ENCODE data around the gene ORC6. TPM values are rescaled to one million over a fixed set of nuclear protein-coding genes. Genes with fewer than 3 reads are reported as not detected.

Gene ORC6
- total and polyA plus RNA-seq, 9 of the 15 experiments (the other 6 are each of a cell fraction or from before 2014, with no cell fraction given) = 18.7 to 71.4 (median 47.0) TPM

DNA sequence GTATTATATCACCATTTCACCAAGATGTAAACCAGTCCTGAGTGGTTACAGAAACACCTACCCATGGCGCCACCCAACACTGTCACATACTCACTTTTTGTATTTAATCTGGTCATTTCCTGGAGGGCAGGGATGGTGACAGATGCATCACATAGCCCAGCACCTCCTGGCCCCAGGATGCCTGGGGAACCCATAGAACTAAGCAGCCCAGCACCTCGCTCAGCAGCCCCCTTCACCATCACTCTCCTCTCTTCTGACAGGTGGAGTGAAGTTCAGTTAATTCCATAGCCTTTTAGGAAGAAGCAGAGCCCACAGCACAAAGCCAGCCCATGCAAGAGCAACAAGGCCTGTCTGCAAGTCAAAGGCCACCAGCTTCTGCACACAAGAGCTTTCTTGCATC, 31.2 kb downstream of the ORC6 start:
- POLR2A ChIA-PET = no interaction called here
- Histone ChIP-seq H3K79me2 (ENCODE audit: control insufficient read depth, insufficient read depth, low read length) (no peaks in the 10 kb centered on the region), H4K20me1 (replicated peaks; ENCODE audit: control insufficient read depth, insufficient read depth, low read length) (no peaks in the 10 kb centered on the region), H2AFZ (ENCODE audit: low read depth, low read length) (no peak overlapping the region), H3K4me3 (no peak overlapping the region), H3K9ac (ENCODE audit: insufficient read depth in 1 of 2, low read depth in 2 of 2, low read length in 2 of 2) (no peak overlapping the region), H3K27me3 (ENCODE audit: control insufficient read depth in 2 of 2, insufficient read depth in 2 of 2, low read length in 2 of 2) (no peaks in the 10 kb centered on the region), H3K27ac (ENCODE audit: extremely low read depth, low read depth, low read length) (no peak overlapping the region), H3K9me1 (ENCODE audit: control insufficient read depth, insufficient read depth, low read length) (no peaks in the 10 kb centered on the region), H3K9me3 (replicated peaks; ENCODE audit: control insufficient read depth, insufficient read depth, low read depth, low read length) (peaks cover 2% of the 10 kb centered on the region; the same call in 1 of the 2 replicates), H3K36me3 (ENCODE audit: control insufficient read depth, insufficient read depth, low read length) (no peaks in the 10 kb centered on the region; the same call in 2 of the 3 replicates), H3K4me1 (replicated peaks in 1 of 2; ENCODE audit: control insufficient read depth in 2 of 2, insufficient read depth in 2 of 2, low read length in 2 of 2) (no peaks in the 10 kb centered on the region), H3K4me2 (ENCODE audit: insufficient read depth, low read length) (no peak overlapping the region)
- DNase-seq (ENCODE audit: extremely low read depth in 1 of 4, low spot score in 3 of 4) (no peak), FAIRE-seq (no peak), ATAC-seq (no peak)
- CTCF ChIA-PET (ENCODE audit: low intra/inter-chr PET ratio) = no interaction called here
- intact Hi-C loops (cut with micrococcal nuclease) (no loop called here), in situ Hi-C loops (cut with MboI) (no loop called here)
- TF ChIP-seq, protein P1, sequence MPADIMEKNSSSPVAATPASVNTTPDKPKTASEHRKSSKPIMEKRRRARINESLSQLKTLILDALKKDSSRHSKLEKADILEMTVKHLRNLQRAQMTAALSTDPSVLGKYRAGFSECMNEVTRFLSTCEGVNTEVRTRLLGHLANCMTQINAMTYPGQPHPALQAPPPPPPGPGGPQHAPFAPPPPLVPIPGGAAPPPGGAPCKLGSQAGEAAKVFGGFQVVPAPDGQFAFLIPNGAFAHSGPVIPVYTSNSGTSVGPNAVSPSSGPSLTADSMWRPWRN (IDR thresholded peaks at IDR 0.05; ENCODE audit: low read depth) = no peak
- TF ChIP-seq, protein P2, sequence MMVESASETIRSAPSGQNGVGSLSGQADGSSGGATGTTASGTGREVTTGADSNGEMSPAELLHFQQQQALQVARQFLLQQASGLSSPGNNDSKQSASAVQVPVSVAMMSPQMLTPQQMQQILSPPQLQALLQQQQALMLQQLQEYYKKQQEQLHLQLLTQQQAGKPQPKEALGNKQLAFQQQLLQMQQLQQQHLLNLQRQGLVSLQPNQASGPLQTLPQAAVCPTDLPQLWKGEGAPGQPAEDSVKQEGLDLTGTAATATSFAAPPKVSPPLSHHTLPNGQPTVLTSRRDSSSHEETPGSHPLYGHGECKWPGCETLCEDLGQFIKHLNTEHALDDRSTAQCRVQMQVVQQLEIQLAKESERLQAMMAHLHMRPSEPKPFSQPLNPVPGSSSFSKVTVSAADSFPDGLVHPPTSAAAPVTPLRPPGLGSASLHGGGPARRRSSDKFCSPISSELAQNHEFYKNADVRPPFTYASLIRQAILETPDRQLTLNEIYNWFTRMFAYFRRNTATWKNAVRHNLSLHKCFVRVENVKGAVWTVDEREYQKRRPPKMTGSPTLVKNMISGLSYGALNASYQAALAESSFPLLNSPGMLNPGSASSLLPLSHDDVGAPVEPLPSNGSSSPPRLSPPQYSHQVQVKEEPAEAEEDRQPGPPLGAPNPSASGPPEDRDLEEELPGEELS (CRISPR knock-in tag; IDR thresholded peaks at IDR 0.05; ENCODE audit: borderline replicate concordance) = no peak
- no TSS peak for BruUV-seq (replicated peaks)
- 42% methylated on average over 2 of the region's 2 CpGs for WGBS (ENCODE audit: insufficient coverage, low coverage, missing lambda C conversion rate)

DNA sequence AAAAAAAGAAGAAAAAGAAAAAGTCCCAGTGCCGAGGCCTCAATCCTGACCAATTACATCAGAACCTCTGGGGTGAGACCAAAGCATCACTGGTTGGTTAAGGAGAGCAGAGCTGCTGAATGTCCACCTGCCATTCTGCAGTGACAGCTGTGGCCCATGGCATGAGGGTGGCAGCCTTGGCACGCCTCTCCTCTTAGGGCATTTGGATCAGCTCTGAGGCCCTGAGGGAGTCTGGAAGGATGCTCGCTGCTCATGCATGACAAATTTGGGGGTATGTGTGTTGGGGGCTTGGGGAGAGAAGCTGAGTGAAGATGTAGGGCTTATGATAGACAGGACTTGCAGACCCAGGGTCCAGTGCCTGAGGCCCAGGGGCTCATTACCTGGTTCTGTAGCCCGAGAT, 32.4 kb downstream of the ORC6 start:
- H3K4me3 ChIP-seq = no peak overlapping the region
- no peak overlapping the region for H3K4me2 ChIP-seq (ENCODE audit: insufficient read depth, low read length)
- no peaks in the 10 kb centered on the region for H3K79me2 ChIP-seq (ENCODE audit: control insufficient read depth, insufficient read depth, low read length)
- no peak overlapping the region for H3K9ac ChIP-seq (ENCODE audit: insufficient read depth in 1 of 2, low read depth in 2 of 2, low read length in 2 of 2)
- H4K20me1 ChIP-seq (replicated peaks; ENCODE audit: control insufficient read depth, insufficient read depth, low read length) = no peaks in the 10 kb centered on the region
- no peaks in the 10 kb centered on the region for H3K27me3 ChIP-seq (ENCODE audit: control insufficient read depth in 2 of 2, insufficient read depth in 2 of 2, low read length in 2 of 2)
- in situ Hi-C loops (cut with MboI) = no loop called here
- 29% methylated on average over 1 of the region's 4 CpGs for WGBS (ENCODE audit: insufficient coverage, low coverage, missing lambda C conversion rate)
- H3K36me3 ChIP-seq (ENCODE audit: control insufficient read depth, insufficient read depth, low read length) = no peaks in the 10 kb centered on the region; the same call in 2 of the 3 replicates
- DNase-seq (ENCODE audit: extremely low read depth in 1 of 4, low spot score in 3 of 4) = no peak
- CTCF ChIA-PET (ENCODE audit: low intra/inter-chr PET ratio) = no interaction called here
- ATAC-seq = no peak
- no peaks in the 10 kb centered on the region for H3K4me1 ChIP-seq (replicated peaks in 1 of 2; ENCODE audit: control insufficient read depth in 2 of 2, insufficient read depth in 2 of 2, low read length in 2 of 2)
- intact Hi-C loops (cut with micrococcal nuclease) = no loop called here
- FAIRE-seq = peak; percentile 11
- H3K27ac ChIP-seq (ENCODE audit: extremely low read depth, low read depth, low read length) = no peak overlapping the region
- no peak overlapping the region for H2AFZ ChIP-seq (ENCODE audit: low read depth, low read length)
- BruUV-seq (replicated peaks) = no TSS peak
- POLR2A ChIA-PET = interaction anchor here (0.8 kb wide), 1 partner anchor 23 kb away, joined by 3 read pairs; no protein-coding TSS in a partner anchor
- H3K9me3 ChIP-seq (replicated peaks; ENCODE audit: control insufficient read depth, insufficient read depth, low read depth, low read length) = peaks cover 2% of the 10 kb centered on the region; the same call in 1 of the 2 replicates
- no peaks in the 10 kb centered on the region for H3K9me1 ChIP-seq (ENCODE audit: control insufficient read depth, insufficient read depth, low read length)
- TF ChIP-seq SRSF1 (IDR thresholded peaks at IDR 0.05; ENCODE audit: low read depth, low read length) (no peak), ESRRB (CRISPR knock-in tag; IDR thresholded peaks at IDR 0.05; ENCODE audit: borderline replicate concordance) (no peak), HNRNPL (IDR thresholded peaks at IDR 0.05; ENCODE audit: low read depth, low read length) (no peak)
- TF ChIP-seq, protein P3, sequence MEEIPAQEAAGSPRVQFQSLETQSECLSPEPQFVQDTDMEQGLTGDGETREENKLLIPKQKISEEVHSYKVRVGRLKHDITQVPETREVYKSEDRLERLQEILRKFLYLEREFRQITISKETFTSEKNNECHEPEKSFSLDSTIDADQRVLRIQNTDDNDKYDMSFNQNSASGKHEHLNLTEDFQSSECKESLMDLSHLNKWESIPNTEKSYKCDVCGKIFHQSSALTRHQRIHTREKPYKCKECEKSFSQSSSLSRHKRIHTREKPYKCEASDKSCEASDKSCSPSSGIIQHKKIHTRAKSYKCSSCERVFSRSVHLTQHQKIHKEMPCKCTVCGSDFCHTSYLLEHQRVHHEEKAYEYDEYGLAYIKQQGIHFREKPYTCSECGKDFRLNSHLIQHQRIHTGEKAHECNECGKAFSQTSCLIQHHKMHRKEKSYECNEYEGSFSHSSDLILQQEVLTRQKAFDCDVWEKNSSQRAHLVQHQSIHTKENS (CRISPR knock-in tag; IDR thresholded peaks at IDR 0.05) = no peak
- TF ChIP-seq, protein P4, sequence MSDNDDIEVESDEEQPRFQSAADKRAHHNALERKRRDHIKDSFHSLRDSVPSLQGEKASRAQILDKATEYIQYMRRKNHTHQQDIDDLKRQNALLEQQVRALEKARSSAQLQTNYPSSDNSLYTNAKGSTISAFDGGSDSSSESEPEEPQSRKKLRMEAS (CRISPR knock-in tag; IDR thresholded peaks at IDR 0.05) = no peak
- TF ChIP-seq, protein P5, sequence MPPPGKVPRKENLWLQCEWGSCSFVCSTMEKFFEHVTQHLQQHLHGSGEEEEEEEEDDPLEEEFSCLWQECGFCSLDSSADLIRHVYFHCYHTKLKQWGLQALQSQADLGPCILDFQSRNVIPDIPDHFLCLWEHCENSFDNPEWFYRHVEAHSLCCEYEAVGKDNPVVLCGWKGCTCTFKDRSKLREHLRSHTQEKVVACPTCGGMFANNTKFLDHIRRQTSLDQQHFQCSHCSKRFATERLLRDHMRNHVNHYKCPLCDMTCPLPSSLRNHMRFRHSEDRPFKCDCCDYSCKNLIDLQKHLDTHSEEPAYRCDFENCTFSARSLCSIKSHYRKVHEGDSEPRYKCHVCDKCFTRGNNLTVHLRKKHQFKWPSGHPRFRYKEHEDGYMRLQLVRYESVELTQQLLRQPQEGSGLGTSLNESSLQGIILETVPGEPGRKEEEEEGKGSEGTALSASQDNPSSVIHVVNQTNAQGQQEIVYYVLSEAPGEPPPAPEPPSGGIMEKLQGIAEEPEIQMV (tag; conservative IDR thresholded peaks at IDR 0.05; ENCODE audit: low read depth) = no peak
